Activated CD8-positive, alpha-beta memory T cell treated with anti-CD3 and anti-CD28 coated beads, Interleukin-2, amount 50 U/mL, for 1 hour (primary cell): ENCODE results near the gene CDC5L.
A peak's percentile ranks its signal among the peaks of the same experiment; 100 is the strongest.
"Not testable (repeated sequence)": the region's sequence is repeated elsewhere in the genome, so short reads cannot be mapped to it uniquely, and the experiment has no call there.

Source experiments
- DNase-seq: peaks from one replicate; pipeline ENCODE4 v3.0.0-alpha.2; 2020; ENCODE audit errors: extremely low read depth

The CDC5L gene

GRCh38 chr6:44387346-44388134 lies at the start of gene CDC5L:
CDC5L (plus strand) TSS chr6:44387706; CDS start chr6:44387824, 118 bp downstream.
- DNase-seq = peak; percentile 89

- peak; percentile 23 for DNase-seq
Observed at GRCh38 chr6:44338228-44339122, 49.0 kb upstream of the CDC5L start.

- no peak for DNase-seq
Observed at GRCh38 chr6:44339301-44339700, 48.2 kb upstream of the CDC5L start.

- DNase-seq = no peak
Observed at GRCh38 chr6:44339763-44340625, 47.5 kb upstream of the CDC5L start.

- DNase-seq = no peak
Observed at GRCh38 chr6:44341095-44341890, 46.2 kb upstream of the CDC5L start.

GRCh38 chr6:44342052-44342451 lies 45.5 kb upstream of the CDC5L start:
- no peak for DNase-seq

- no peak for DNase-seq
Observed at GRCh38 chr6:44342489-44342888, 45.0 kb upstream of the CDC5L start, which contains the start of gene SPATS1. SPATS1 (plus strand) TSS chr6:44342650; CDS start chr6:44343096, 446 bp downstream.

GRCh38 chr6:44346818-44347217 lies 40.7 kb upstream of the CDC5L start:
- not testable (repeated sequence) for DNase-seq

- DNase-seq = no peak
Observed at GRCh38 chr6:44349904-44350649, 37.4 kb upstream of the CDC5L start.

- DNase-seq = not testable (repeated sequence)
Observed at GRCh38 chr6:44350650-44350994, 36.9 kb upstream of the CDC5L start.

- no peak for DNase-seq
Observed at GRCh38 chr6:44352259-44352658, 35.2 kb upstream of the CDC5L start.

- DNase-seq = no peak
Observed at GRCh38 chr6:44353336-44353735, 34.2 kb upstream of the CDC5L start.

GRCh38 chr6:44355640-44356039 lies 31.9 kb upstream of the CDC5L start:
- DNase-seq = no peak

- DNase-seq = no peak
Observed at GRCh38 chr6:44356487-44356886, 31.0 kb upstream of the CDC5L start.

GRCh38 chr6:44359973-44360372 lies 27.5 kb upstream of the CDC5L start:
- no peak for DNase-seq

- no peak for DNase-seq
Observed at GRCh38 chr6:44361947-44362346, 25.6 kb upstream of the CDC5L start.

- no peak for DNase-seq
Observed at GRCh38 chr6:44363377-44363926, 24.1 kb upstream of the CDC5L start.

- no peak for DNase-seq
Observed at GRCh38 chr6:44366781-44367180, 20.7 kb upstream of the CDC5L start.

- no peak for DNase-seq
Observed at GRCh38 chr6:44367681-44368080, 19.8 kb upstream of the CDC5L start.

- no peak for DNase-seq
Observed at GRCh38 chr6:44373051-44373450, 14.5 kb upstream of the CDC5L start.
